Spinal cord (tissue), 10 donors: ENCODE measurements around the gene CXCR2. TPM values are rescaled to one million over a fixed set of nuclear protein-coding genes. Genes with fewer than 3 reads are reported as not detected.
"Not testable (repeated sequence)": the region's sequence is repeated elsewhere in the genome, so short reads cannot be mapped to it uniquely, and the experiment has no call there.

ENCODE experiments used
- DNase-seq, 6 donors: peaks; one replicate each; pipeline versions ENCODE4 v3.0.0 to v3.0.0-alpha.2; 2013 to 2015; ENCODE audit warnings: low spot score in 6 of 6, low read depth in 4 of 6
- H3K27ac ChIP-seq: one replicate; pipeline ENCODE4 v1.5.1; 2013; ENCODE audit warnings: low read depth, low read length, control low read depth
- H3K27me3 ChIP-seq: one replicate; pipeline ENCODE4 v1.6.1; 2013; ENCODE audit warnings: low read length; ENCODE audit not compliant: control insufficient read depth, insufficient read depth
- H3K36me3 ChIP-seq: one replicate; pipeline ENCODE4 v1.6.1; 2013; ENCODE audit warnings: low read length; ENCODE audit not compliant: control insufficient read depth, insufficient read depth
- H3K4me1 ChIP-seq: one replicate; pipeline ENCODE4 v1.6.1; 2013; ENCODE audit warnings: low read length; ENCODE audit not compliant: control insufficient read depth, insufficient read depth
- H3K4me3 ChIP-seq: one replicate; pipeline ENCODE4 v1.5.1; 2013; ENCODE audit warnings: low read depth, low read length, control low read depth
- H3K9me3 ChIP-seq: one replicate; pipeline ENCODE4 v1.6.1; 2013; ENCODE audit warnings: low read length; ENCODE audit not compliant: control insufficient read depth, insufficient read depth
- WGBS: methylation state at CpG from one replicate; pipeline ENCODE4 v1.1.5; 2013; ENCODE audit warnings: missing lambda C conversion rate; ENCODE audit not compliant: insufficient coverage; 5-methylcytosine and 5-hydroxymethylcytosine counted together
- polyA plus RNA-seq, 2 donors: library from polyadenylated mRNA; unstranded; fragments of 120-200 nt; gene quantifications; one replicate each; pipeline ENCODE4 v1.2.1, GENCODE V29; 2013; ENCODE audit not compliant: insufficient read length in 2 of 2
- total RNA-seq, 2 donors: library from RNA; depleted of rRNA in 1 of 2; stranded (reverse); fragments of 120-200 nt in 1 of 2; fragments of >200 nt in 1 of 2; gene quantifications; one replicate each; pipeline versions ENCODE4 v1.2.3 to v1.2.4, GENCODE V29; 2013 to 2014
- donor health status: healthy.

Gene CXCR2
- total and polyA plus RNA-seq, 4 donors = 0.06 to 3.3 (median 0.21) TPM

DNA sequence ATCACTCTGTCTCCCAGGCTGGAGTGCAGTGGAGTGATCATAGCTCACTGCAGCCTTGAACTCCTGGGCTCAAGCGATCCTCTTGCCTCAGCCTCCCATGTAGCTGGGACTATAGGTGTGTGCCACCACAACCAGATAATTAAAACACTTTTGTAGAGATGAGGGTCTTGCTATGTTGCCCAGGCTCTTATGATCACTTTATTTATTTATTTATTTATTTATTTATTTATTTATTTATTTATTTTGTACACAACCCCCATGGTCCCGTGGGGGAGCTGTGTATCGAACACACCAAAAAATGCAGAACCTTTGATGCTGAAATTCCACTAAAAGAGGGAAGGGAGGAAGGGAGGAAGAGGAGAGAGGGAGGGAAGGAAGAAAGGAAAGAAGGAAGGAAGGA lies 45.9 kb downstream of the CXCR2 start:
- H3K4me1 ChIP-seq, H3K36me3 ChIP-seq, DNase-seq, H3K4me3 ChIP-seq, H3K27me3 ChIP-seq, H3K27ac ChIP-seq, H3K9me3 ChIP-seq: not testable (repeated sequence)
- no CpG with 5 or more reads among the region's 3 CpGs for WGBS

DNA sequence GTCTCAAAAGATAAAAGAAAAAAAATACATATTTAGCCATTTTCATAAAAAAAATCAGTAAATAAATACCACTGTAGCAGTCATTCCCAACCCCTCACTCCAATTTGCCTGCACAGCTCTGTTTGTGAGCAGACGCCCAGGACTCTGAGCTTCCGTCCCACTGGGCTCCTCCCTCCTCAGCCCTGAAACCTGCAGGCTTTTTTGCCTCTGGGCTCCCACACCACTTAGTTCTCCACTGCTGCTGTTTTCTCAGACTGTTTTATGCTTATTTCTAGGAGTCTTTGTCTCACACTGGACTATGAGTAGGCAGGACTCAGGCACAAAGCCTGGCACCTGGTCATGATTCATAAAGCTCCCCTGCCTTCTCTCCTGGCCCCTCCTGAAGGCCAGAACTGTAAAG lies 47.0 kb downstream of the CXCR2 start:
- H3K36me3 ChIP-seq = no peaks in the 10 kb centered on the region
- H3K9me3 ChIP-seq = no peaks in the 10 kb centered on the region
- H3K4me3 ChIP-seq = no peak overlapping the region
- no peaks in the 10 kb centered on the region for H3K4me1 ChIP-seq
- H3K27ac ChIP-seq = no peak overlapping the region
- H3K27me3 ChIP-seq = no peaks in the 10 kb centered on the region
- WGBS = 71% methylated on average over 2 of the region's 2 CpGs
- DNase-seq = no peak

DNA sequence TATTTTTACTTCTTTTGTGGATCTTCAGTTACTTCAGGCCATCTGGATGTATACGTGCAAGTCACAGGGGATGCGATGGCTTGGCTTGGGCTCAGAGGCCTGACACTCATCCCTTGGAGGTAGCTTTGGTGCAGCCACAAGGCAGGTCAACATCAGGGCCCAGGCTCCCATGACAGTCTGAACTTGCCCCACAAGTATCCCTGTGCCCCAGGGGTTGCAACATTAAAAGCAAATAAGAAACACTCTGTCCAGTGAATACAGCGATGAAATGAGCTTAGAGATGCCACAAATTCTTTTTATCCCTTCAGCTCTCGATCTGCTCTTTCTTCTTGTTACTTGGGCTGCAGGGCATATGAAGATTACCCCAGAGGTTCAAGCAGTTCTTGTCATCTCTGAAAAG lies 54.0 kb downstream of the CXCR2 start:
- H3K27ac ChIP-seq = no peak overlapping the region
- no peak overlapping the region for H3K4me3 ChIP-seq
- H3K4me1 ChIP-seq = no peaks in the 10 kb centered on the region
- 91% methylated on average over 4 of the region's 4 CpGs for WGBS
- H3K27me3 ChIP-seq = no peaks in the 10 kb centered on the region
- no peaks in the 10 kb centered on the region for H3K36me3 ChIP-seq
- H3K9me3 ChIP-seq = no peaks in the 10 kb centered on the region
- no peak for DNase-seq

GRCh38 chr2:218180467-218181114 lies 54.8 kb downstream of the CXCR2 start:
- Histone ChIP-seq H3K36me3 (no peaks in the 10 kb centered on the region), H3K9me3 (no peaks in the 10 kb centered on the region), H3K27ac (no peak overlapping the region), H3K27me3 (no peaks in the 10 kb centered on the region), H3K4me1 (no peaks in the 10 kb centered on the region), H3K4me3 (no peak overlapping the region)
- no peak for DNase-seq
- WGBS = 60% methylated on average over 7 of the region's 9 CpGs

DNA sequence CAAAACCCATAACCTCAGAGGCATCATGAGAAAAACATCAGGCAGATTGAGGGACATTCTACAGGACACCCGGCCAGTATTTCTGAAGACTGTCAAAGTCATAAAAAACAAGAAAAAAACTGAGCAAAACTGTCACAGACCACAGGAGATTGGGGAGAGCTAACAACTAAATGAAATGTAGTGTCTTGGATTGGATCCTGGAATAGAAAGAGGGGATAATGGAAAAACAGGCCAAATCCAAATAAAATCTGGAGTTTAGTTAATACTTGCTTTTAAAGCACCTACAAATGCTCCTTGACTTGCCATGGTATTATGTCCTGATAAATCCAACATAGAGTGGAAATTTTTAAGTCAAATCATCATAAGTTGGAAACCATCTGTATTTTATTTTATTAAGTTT lies 58.5 kb downstream of the CXCR2 start:
- H3K4me1 ChIP-seq = no peaks in the 10 kb centered on the region
- H3K9me3 ChIP-seq = no peaks in the 10 kb centered on the region
- no peak for DNase-seq
- no peaks in the 10 kb centered on the region for H3K27me3 ChIP-seq
- H3K4me3 ChIP-seq = no peak overlapping the region
- WGBS = 100% methylated on average over 1 of the region's 1 CpG
- no peak overlapping the region for H3K27ac ChIP-seq
- no peaks in the 10 kb centered on the region for H3K36me3 ChIP-seq

GRCh38 chr2:218186355-218186766 lies 60.5 kb downstream of the CXCR2 start:
- Histone ChIP-seq H3K4me3 (no peak overlapping the region), H3K36me3 (no peaks in the 10 kb centered on the region), H3K27ac (no peak overlapping the region), H3K27me3 (no peaks in the 10 kb centered on the region), H3K4me1 (no peaks in the 10 kb centered on the region), H3K9me3 (no peaks in the 10 kb centered on the region)
- peak in 2 of 6 donors; percentile 32 to 43 for DNase-seq
- 45% methylated on average over 8 of the region's 8 CpGs for whole genome bisulfite sequencing

Other genes starting within 250 kb of the CXCR2 start
- 10 to 100 TPM; 46.9 to 54.3 TPM for gene TNS1, start 123.0 kb upstream of the CXCR2 start, total RNA-seq
- 10 to 100 TPM; 61.9 to 64.5 TPM for gene TNS1, start 123.0 kb upstream of the CXCR2 start, polyA plus RNA-seq
- gene RUFY4, start 56.8 kb upstream of the CXCR2 start, total RNA-seq = under 1 TPM; 0.06 to 0.10 TPM
- gene RUFY4, start 56.8 kb upstream of the CXCR2 start, polyA plus RNA-seq = under 1 TPM; 0.32 to 0.67 TPM
- gene CXCR1, start 40.9 kb downstream of the CXCR2 start, total RNA-seq = under 1 TPM in 1 of 2 donors, not detected in 1; 0.89 TPM
- not detected for gene CXCR1, start 40.9 kb downstream of the CXCR2 start, polyA plus RNA-seq
- gene ARPC2, start 91.2 kb downstream of the CXCR2 start, total RNA-seq = 100 to 1,000 TPM; 163 to 192 TPM
- 100 to 1,000 TPM; 237 to 248 TPM for gene ARPC2, start 91.2 kb downstream of the CXCR2 start, polyA plus RNA-seq
- under 1 TPM; 0.30 to 0.44 TPM for gene GPBAR1, start 135.0 kb downstream of the CXCR2 start, total RNA-seq
- gene GPBAR1, start 135.0 kb downstream of the CXCR2 start, polyA plus RNA-seq = under 1 TPM; 0.36 to 0.74 TPM
- 100 to 1,000 TPM in 1 of 2 donors, 10 to 100 TPM in 1; 82.1 to 104 TPM for gene AAMP, start 144.1 kb downstream of the CXCR2 start, total RNA-seq
- gene AAMP, start 144.1 kb downstream of the CXCR2 start, polyA plus RNA-seq = 100 to 1,000 TPM; 123 to 128 TPM
- 10 to 100 TPM; 45.7 to 72.7 TPM for gene PNKD, start 144.5 kb downstream of the CXCR2 start, total RNA-seq
- gene PNKD, start 144.5 kb downstream of the CXCR2 start, polyA plus RNA-seq = 100 to 1,000 TPM in 1 of 2 donors, 10 to 100 TPM in 1; 96.0 to 101 TPM
- gene TMBIM1, start 166.5 kb downstream of the CXCR2 start, total RNA-seq = 10 to 100 TPM; 49.9 to 93.4 TPM
- 10 to 100 TPM; 21.6 to 34.2 TPM for gene TMBIM1, start 166.5 kb downstream of the CXCR2 start, polyA plus RNA-seq
- gene CATIP, start 230.8 kb downstream of the CXCR2 start, total RNA-seq = 1 to 10 TPM; 1.2 to 6.6 TPM
- gene CATIP, start 230.8 kb downstream of the CXCR2 start, polyA plus RNA-seq = 1 to 10 TPM; 3.4 to 4.4 TPM